Activated effector memory CD4-positive, alpha-beta T cell treated with Interleukin-2 at 50 U/mL for 16 hours (primary cell): ENCODE results near the gene WEE2.
"Not testable (repeated sequence)": the region's sequence is repeated elsewhere in the genome, so short reads cannot be mapped to it uniquely, and the experiment has no call there.

Source experiments
- DNase-seq: peaks from one replicate; pipeline ENCODE4 v3.0.0-alpha.2; 2020

Gene WEE2

DNA sequence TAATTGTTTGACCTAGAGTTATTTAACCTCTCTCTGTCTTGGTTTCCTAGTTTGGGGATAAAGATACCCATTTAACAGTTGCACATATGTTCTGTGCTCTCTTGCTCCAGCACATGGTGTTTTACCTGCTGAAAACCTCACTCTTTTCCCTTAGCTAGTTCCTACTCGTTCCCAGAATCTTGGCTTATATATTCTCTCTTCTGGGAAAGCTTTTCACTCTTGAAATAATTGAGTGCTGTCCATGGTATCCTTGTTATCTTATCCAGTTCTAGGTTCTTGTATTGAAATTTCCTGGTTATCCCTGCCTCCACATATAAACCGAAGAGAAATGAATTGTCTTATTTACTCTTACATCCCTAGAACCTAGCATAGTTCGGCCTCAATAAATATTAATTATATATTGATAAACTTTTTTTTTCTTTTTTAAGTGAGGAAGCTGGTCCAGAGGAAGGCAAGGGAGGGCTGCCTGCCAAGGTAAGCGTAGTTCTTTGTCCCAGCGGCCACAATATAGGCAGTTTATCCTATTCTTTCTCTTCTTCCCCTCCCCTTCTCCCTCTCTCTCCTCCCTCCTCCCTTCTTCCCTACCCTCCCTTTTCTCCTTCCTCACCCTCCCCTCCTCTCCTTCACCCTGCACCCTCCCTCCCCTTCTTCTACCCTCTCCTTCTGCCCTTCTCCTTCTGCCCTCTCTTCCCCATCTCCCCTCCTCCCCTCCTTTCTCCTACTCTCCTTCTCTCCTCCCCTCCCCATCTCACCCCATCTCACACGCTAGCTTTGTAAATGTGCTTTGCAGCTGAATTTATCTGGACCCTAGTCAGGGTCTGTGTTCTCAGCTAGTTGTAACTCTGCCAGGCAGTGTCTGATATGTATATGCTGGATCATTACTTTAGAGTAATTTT is 7.9 kb downstream of the WEE2 start:
- no peak for DNase-seq

DNA sequence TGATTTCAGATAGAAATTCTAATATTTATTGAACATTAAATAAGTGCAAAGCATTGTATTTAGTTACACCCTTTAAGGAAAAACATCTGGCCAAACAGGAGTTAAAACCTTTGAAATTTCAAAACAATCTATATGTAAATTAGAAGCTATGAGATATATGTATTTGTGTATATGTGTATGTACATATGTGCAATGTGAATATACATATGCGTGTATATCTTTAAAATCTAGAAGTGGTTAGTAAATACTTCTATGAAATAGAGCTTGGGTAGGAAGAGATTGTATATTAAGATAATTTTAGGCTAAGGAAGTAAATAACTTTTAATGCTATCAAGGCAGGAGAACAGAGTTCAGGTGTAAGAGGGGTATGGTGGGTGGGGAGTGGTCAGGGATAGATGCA is 9.3 kb downstream of the WEE2 start:
- no peak for DNase-seq

DNA sequence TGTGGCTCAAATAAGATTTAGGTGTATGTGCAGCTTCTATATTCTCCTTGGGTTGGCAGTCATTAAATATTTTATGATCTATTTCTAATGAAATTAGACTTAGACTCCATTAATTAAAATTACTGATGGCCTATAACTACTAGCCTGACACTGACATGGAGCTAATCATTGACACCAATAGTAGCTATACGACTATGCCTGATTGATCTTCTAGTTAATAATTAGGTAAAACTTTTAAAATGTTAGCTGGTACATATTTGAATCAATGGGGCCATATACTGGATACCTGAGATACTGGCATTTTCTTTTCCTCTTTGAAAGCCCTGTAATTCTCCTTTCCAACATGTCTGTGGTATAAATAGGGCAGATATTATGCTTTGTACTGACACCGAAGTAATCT is 14.4 kb downstream of the WEE2 start:
- DNase-seq, result no peak

DNA sequence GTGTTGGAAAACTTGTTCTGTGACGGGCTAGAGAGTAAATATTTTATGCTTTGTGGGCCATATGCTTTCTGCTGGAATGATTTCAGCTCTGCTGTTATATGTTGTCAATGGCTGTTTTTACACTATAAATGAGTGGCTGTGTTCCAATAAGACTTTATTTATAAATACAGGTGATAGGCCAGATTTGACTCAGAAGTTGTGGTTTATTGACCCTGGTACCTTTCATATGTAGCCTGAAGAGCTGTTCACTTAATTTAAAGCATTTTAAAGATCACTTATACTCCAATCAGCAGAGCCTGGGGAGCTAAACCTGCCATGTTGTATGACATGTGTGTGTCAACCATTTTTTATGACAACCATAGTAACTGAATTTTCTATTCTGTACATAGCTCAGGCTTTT is 20.9 kb downstream of the WEE2 start:
- DNase-seq, result no peak

DNA sequence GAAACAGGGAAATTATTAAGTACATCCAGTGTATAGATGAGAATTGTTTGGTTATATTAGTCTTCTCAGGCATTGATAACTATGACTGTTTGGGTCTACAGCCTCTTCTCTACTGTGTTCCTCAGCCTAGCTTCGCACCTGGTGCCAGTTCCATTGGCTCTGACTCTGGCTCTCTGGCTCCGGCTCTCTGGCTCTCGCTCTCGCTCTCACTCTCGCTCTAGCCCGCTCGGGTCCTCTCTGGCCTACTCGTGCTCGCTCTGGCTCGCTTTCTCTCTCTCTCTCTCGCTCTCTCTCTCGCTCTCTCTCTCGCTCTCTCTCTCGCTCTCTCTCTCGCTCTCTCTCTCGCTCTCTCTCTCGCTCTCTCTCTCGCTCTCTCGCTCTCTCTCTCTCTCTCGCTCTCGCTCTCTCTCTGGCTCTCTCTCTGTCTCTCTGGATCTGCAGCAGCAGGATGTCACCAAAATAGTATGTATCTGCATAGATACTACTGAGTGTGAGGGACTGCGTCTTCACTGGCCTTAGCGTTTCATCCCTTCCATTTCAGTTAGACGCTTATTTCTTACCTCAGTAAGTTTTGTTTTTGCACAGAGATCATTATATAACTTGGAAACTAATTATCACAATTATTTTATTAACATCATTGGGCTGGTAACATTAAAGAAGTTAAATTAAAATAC is 23.5 kb downstream of the WEE2 start:
- no peak for DNase-seq

DNA sequence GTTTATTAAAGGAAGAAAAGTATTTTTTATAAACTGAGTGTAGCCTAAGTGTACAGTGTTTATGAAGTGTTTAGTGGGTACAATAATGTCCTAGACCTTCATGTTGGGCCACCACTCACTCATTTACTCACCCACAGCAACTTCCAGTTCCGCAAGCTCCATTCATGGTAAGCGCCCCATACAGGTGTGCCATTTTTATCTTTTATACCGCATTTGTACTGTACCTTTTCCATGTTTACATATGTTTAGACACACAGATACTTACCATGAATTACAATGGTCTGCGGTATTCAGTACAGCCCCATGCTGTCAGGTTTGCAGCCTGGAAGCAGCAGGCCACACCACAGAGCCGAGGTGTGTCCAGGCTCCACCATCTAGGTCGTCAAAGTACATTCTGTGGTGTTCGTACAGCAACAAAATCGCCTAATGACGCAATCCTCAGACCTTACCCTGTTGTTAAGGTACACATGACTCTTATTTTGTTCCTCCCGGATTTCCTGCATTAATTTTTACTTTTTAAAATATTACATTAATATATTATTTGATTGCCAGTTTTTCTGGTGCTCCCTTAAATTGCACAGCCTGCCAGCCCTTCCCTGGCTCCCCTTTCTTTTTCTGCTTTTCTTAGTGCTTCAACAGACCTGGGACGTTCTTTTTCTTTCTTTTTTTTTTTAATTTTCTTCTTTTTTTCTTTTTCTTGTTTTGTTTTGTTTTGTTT is 29.1 kb downstream of the WEE2 start:
- no peak for DNase-seq

DNA sequence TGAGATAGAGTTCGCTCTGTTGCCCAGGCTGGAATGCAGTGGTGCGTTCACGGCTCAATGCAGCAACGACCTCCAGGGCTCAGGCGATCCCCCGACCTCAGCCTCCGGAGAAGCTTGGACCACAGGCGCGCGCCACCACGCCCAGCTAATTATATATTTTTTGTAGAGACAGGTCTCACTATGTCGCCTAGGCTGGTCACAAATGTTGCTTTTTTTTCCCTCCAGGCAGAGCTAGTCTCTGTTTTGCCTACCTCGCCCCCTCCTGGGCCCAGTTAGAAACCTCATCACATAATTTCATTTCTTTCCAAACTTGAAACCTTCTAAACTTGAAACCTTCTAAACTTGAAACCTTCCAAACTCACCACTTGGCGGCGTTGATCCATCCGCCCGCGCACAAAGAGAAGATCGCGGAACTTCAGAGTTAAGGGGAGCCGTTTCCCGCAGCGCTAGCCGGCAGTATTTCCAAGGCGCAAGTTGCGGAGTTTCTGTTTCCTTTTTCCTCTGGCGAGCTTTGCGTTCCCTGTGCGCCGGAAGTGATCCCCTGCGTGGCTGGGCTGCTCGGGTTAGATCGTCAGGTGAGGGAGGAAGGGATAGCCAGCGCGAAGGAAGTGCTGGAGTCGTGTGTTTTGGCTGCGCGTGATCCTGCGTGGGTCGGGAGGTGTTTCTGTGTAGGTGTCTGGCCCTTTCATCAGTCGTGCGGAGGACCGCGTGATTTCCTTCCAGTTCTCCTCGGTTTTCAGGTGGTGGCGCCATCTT is 29.9 kb downstream of the WEE2 start, which contains the start of gene SSBP1:
TSS of gene SSBP1 (plus strand) at position 523 of the 756 bp plus-strand sequence. CDS start 809 bp downstream, outside the sequence.
- DNase-seq, result peak; percentile 88

DNA sequence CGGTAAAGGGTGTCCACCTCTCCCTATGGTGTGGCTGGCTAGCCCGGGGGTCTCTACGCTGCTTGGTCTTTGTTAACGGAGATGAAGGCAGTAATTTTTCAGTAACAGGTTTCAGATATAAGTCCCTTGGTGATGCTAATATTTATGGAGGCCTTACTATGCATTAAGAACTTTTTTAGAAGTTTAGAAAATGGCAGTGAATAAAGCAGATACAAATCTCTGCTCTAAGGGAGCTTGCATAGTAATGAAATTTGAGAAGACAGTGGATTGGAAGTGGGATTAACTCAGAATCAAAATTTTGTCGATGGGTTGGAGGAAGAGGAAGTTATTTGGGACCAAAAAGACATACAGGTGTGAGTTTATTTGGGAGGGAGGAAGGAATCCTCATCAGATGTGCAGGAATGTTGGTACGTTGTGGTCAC is 30.4 kb downstream of the WEE2 start:
- no peak for DNase-seq

DNA sequence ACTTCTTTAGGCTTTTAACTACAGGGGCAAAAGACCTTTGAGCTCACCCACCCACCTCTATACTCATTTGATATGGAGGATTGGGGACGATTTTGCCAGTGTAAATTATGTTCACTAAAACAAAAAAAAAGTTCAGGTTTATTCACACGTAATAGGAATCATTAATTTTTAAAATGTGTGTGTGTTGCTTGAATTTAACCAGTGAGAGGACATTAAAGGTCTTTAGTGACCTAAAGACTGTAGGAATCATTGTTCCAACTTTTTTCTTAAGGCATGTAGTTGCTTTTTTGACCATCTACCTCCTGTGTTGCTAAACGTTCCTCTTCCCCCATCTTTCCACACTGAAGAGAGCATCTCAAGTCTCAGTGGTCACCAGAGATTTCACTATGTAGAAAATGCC is 31.1 kb downstream of the WEE2 start:
- no peak for DNase-seq

DNA sequence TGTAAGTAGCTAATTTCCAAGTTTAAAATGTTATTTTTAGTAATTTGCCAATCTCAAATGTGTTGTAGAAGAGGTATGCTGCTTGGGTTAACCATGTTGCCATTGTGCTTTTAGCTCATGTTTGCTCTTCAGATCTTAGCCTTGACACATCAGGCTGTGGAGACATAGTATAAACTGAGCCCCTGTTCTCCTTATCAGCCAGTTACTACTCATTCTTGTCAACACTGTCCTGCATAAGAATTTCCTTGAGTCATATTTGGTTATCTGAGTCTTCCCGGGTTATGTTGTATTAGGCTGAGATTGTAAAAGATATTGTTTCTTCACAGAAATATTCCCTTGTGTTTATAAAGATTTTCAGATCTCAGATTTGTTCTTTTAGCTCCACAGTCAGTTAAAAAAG is 34.1 kb downstream of the WEE2 start:
- no peak for DNase-seq

DNA sequence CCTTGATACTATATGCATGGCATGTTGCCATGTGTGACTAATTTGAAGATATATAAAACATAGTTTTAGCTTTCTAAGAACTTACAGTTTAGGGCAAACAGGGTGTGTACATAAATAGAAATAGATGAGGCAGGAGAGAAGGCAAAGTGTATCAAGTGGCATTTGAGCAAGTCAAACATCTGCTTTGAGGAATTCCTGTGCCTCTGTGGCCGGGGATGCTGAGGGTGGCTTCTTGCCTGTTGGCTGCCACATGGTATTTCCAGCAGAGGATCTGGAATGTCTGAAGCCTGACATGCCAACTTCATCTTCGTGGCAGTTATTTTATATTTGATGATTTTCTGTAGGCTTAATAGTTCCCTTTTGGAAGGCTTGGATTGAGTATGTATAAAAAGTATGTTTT is 36.0 kb downstream of the WEE2 start:
- DNase-seq, result no peak

DNA sequence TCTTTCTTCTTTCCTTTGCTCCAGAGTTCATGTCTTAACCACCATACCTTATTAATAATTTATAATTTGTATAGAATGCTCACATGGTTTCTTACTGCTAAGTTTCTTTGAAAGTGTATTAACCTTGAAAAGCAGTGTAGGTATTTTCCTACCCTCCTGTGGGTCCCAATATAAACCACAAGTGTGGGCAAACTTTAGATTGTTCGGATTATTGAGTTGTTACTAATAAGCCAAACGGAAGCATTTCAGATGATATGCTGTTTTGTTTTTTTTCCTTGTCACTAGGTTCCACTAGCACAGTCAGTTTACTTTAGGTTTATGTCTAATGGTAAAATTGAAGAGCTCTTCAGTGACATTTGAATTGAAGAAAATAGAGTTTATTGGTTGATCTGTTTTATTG is 40.2 kb downstream of the WEE2 start:
- DNase-seq, result no peak

DNA sequence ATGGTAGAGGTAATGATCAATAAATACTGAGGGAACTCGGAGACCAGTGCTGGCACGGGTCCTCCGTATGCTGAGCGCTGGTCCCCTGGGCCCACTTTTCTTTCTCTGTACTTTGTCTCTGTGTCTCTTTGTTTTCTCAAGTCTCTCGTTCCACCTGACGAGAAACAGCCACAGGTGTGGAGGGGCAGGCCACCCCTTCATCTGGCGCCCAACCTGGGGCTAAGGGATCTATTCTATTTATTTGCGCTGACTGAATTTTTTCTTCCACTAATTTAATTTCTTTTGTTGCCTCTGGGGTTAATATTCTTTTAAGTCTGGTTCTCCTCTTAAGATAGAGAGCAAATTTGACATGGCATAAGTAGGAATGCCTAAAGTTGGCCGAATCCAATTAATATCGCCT is 43.8 kb downstream of the WEE2 start:
- DNase-seq, result not testable (repeated sequence)

DNA sequence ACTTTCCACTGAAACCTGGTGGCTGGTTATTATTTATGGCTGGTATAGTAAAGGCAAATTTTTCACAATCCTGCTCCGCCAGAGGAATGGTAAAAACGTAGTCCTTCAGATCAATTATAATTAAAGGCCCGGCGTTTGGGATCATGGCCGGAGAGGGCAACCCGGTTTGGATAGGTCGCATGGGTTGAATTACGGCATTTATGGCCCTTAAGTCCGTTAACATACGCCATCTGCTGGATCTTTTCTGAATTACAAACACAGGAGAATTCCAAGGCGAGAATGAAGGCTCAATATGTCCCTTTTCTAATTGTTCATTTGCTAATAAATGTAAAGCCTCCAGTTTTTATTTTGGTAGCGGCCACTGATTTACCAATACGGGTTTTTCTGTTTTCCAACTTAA is 44.5 kb downstream of the WEE2 start:
- DNase-seq, result no peak

DNA sequence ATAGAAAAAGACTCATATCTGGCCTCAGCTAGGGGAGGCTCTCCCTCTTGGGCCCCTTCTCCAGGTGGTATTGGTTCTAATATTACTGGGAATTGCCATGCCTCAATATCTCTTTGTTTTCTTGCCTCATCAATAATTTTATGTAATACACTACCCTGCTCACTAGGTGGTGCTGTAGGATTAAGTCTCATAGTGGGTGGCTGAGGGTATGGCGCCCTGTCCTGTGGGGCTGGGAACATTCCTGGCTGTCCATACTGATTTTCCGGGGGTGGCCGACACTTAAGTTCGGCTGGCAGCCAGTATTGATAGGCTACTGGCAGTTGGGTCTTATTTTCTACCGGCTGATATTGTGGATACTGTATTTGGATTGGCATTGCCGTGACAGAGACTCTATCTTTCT is 46.8 kb downstream of the WEE2 start:
- no peak for DNase-seq

DNA sequence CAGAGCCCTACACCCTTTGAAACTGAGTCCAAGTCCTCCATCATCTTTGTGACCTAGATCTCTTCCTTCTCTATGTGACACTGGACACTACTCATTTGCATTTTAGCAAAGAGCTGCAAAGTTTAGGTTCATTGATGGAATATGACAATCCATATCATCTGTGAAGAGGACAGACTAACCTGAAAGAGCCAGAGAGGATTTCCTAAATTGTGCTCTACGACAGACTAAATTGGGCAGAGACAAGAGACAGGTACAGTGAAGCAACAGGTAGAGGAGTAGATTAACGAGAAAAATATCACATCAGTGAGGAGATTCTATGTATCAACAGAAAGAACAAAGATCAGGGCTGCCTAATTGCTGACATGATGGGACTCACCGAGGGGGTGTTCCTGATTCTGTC is 55.6 kb downstream of the WEE2 start, which contains the start of gene TAS2R3:
TSS of gene TAS2R3 (plus strand) at position 301 of the 400 bp plus-strand sequence. CDS start at position 363, 62 bp downstream.
- no peak for DNase-seq

DNA sequence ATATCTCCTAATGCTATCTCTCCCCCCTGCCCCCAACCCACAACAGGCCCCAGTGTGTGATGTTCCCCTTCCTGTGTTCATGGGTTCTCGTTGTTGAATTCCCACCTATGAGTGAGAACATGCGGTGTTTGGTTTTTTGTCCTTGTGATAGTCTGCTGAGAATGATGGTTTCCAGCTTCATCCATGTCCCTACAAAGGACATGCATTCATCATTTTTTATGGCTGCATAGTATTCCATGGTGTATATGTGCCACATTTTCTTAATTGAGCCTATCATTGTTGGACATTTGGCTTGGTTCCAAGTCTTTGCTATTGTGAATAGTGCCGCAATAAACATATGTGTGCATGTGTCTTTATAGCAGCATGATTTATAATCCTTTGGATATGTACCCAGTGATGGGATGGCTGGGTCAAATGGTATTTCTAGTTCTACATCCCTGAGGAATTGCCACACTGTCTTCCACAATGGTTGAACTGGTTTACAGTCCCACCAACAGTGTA is 62.0 kb downstream of the WEE2 start:
- not testable (repeated sequence) for DNase-seq

DNA sequence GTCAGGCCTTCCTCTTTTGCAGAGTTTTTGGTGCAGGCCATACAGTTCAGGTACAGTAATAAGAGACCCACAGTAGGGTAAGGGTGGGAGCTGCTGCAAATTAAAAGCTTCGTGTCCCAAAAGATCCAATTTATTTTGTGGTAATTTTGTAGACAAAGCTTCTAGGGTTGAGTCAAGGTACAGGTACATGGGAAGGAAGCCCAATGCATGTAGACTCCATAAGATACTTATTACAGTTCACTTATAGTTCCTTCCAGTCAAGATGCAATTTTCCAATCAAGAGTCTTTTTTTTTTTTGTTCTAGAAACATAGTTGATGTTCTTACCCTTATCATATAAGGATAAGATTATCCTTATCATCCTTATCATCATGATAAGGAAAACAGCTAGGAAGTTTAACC is 68.2 kb downstream of the WEE2 start, which contains the start of gene TAS2R4:
TSS of gene TAS2R4 (plus strand) at position 301 of the 400 bp plus-strand sequence. CDS start 1,815 bp downstream, outside the sequence.
- DNase-seq, result no peak
